Measurements from ENCODE around the gene FNDC5. TPM values are rescaled to one million over a fixed set of nuclear protein-coding genes. Genes with fewer than 3 reads are reported as not detected.
A peak's percentile ranks its signal among the peaks of the same experiment; 100 is the strongest.

The FNDC5 gene
- total and polyA plus RNA-seq, 9 of the 15 experiments (the other 6 are each of a cell fraction or from before 2014, with no cell fraction given): 0.06 to 2.1 (median 0.22) TPM

DNA sequence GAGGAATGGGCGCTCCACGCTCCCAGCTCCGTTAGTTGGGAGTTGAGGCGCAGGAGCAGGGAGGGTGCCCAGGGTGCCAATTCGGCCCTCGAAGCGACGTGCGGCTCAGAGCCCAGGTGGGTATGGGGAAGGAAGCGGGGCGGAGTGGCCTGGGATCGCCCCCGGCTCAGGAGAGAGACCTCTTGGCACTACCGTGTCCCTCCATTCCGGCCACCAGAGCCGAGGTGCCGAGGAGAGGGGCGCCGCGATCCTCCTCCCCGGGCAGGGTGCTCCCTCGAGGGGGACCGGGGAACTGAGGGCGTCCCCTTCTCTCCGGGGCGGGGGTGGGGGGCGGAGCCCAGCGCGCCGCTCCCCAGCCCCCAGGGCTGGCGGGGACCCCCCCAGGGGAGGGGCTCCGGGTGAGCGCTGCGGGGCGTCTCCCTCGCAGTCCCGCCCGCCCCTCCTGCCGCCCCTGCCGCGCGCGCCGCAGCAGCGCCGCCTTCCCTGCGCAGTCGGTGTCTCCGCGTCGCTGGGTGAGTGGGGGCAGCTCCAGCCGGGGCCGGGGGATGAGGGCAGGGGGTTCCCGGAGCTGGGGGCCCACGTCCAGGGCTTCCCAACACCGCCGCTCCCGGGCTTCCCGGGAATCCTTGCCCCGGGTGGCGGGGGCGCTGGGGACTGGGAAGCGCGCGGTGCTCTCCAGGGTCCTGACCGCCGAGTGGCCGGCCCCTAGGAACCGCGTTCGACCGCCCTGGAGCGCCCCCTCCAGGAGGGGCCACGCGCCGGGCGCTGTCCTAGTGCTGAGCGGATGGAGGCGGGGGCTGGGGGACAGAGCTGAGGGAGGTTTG, 15.5 kb upstream of the FNDC5 start, which contains the start of gene HPCA (continued):
- TF ChIP-seq, protein P1, sequence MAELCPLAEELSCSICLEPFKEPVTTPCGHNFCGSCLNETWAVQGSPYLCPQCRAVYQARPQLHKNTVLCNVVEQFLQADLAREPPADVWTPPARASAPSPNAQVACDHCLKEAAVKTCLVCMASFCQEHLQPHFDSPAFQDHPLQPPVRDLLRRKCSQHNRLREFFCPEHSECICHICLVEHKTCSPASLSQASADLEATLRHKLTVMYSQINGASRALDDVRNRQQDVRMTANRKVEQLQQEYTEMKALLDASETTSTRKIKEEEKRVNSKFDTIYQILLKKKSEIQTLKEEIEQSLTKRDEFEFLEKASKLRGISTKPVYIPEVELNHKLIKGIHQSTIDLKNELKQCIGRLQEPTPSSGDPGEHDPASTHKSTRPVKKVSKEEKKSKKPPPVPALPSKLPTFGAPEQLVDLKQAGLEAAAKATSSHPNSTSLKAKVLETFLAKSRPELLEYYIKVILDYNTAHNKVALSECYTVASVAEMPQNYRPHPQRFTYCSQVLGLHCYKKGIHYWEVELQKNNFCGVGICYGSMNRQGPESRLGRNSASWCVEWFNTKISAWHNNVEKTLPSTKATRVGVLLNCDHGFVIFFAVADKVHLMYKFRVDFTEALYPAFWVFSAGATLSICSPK (IDR thresholded peaks at IDR 0.05; ENCODE audit: borderline replicate concordance): no peak
- TF ChIP-seq, protein P2, sequence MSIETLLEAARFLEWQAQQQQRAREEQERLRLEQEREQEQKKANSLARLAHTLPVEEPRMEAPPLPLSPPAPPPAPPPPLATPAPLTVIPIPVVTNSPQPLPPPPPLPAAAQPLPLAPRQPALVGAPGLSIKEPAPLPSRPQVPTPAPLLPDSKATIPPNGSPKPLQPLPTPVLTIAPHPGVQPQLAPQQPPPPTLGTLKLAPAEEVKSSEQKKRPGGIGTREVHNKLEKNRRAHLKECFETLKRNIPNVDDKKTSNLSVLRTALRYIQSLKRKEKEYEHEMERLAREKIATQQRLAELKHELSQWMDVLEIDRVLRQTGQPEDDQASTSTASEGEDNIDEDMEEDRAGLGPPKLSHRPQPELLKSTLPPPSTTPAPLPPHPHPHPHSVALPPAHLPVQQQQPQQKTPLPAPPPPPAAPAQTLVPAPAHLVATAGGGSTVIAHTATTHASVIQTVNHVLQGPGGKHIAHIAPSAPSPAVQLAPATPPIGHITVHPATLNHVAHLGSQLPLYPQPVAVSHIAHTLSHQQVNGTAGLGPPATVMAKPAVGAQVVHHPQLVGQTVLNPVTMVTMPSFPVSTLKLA (conservative IDR thresholded peaks at IDR 0.05): peak; percentile 92 to 97
- TF ChIP-seq DPF2 (IDR thresholded peaks at IDR 0.05): no peak
- TF ChIP-seq C11orf30 (IDR thresholded peaks at IDR 0.05; ENCODE audit: low read depth): no peak
- peak; percentile 98 for TF ChIP-seq ZNF766 (CRISPR knock-in tag; conservative IDR thresholded peaks at IDR 0.05)
- peak; percentile 99 for TF ChIP-seq ZNF282 (CRISPR knock-in tag; IDR thresholded peaks at IDR 0.05)
- TF ChIP-seq ZNF347 (CRISPR knock-in tag; IDR thresholded peaks at IDR 0.05; ENCODE audit: low read depth): no peak
- peak; percentile 57; the same call in 1 of the 2 replicates for TF ChIP-seq MYNN (IDR thresholded peaks at IDR 0.05)
- TF ChIP-seq MYNN (CRISPR knock-in tag; IDR thresholded peaks at IDR 0.05): peak; percentile 92
- TF ChIP-seq, protein P3, sequence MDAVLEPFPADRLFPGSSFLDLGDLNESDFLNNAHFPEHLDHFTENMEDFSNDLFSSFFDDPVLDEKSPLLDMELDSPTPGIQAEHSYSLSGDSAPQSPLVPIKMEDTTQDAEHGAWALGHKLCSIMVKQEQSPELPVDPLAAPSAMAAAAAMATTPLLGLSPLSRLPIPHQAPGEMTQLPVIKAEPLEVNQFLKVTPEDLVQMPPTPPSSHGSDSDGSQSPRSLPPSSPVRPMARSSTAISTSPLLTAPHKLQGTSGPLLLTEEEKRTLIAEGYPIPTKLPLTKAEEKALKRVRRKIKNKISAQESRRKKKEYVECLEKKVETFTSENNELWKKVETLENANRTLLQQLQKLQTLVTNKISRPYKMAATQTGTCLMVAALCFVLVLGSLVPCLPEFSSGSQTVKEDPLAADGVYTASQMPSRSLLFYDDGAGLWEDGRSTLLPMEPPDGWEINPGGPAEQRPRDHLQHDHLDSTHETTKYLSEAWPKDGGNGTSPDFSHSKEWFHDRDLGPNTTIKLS (IDR thresholded peaks at IDR 0.05; ENCODE audit: borderline replicate concordance, low read depth): no peak
- peak; percentile 90 for TF ChIP-seq TARDBP (IDR thresholded peaks at IDR 0.05)
- no peak for TF ChIP-seq CBFA2T3 (IDR thresholded peaks at IDR 0.05)
- TF ChIP-seq ZNF263 (CRISPR knock-in tag; IDR thresholded peaks at IDR 0.05; ENCODE audit: borderline replicate concordance): peak; percentile 92
- TF ChIP-seq KAT2B (IDR thresholded peaks at IDR 0.05; ENCODE audit: low read depth, low read length): no peak
- TF ChIP-seq NELFE (IDR thresholded peaks at IDR 0.05; ENCODE audit: insufficient read depth, insufficient read length): no peak
- no peak for TF ChIP-seq GABPA (tag; conservative IDR thresholded peaks at IDR 0.05; ENCODE audit: low read depth)
- TF ChIP-seq, protein P4, sequence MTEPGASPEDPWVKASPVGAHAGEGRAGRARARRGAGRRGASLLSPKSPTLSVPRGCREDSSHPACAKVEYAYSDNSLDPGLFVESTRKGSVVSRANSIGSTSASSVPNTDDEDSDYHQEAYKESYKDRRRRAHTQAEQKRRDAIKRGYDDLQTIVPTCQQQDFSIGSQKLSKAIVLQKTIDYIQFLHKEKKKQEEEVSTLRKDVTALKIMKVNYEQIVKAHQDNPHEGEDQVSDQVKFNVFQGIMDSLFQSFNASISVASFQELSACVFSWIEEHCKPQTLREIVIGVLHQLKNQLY (CRISPR knock-in tag; conservative IDR thresholded peaks at IDR 0.05): peak in 1 of 2 experiments; percentile 99; a peak in 2 of 4 replicates
- no peak for TF ChIP-seq TAL1 (IDR thresholded peaks at IDR 0.05)
- TF ChIP-seq RUNX1 (IDR thresholded peaks at IDR 0.05; ENCODE audit: low read depth): no peak
- TF ChIP-seq SNRNP70 (optimal IDR thresholded peaks at IDR 0.05; ENCODE audit: low read depth, low read length): no peak
- TF ChIP-seq NRF1 (conservative IDR thresholded peaks at IDR 0.05 in 1 of 2, IDR thresholded peaks at IDR 0.05 in 1 of 2): peak; percentile 31 to 34; a peak in 2 of 4 replicates
- TF ChIP-seq ZSCAN32 (CRISPR knock-in tag; IDR thresholded peaks at IDR 0.05): no peak
- TF ChIP-seq SRSF9 (IDR thresholded peaks at IDR 0.05; ENCODE audit: borderline replicate concordance, low read depth, low read length): no peak
- no peak for TF ChIP-seq ESRRA (IDR thresholded peaks at IDR 0.05; ENCODE audit: borderline replicate concordance, low read depth)

Measured in K562 (cell line).